HepG2 (cell line): Measurements from ENCODE around the gene ZNF48. TPM values are rescaled to one million over a fixed set of nuclear protein-coding genes. Genes with fewer than 3 reads are reported as not detected.

Experiments
- ATAC-seq: fragments of 200-7000 bp; cut with Tn5 transposase; 3 replicates; pipeline ENCODE4 v1.9.1; 2020; ENCODE audit warnings: mild to moderate bottlenecking, moderate library complexity
- BruUV-seq: library from RNA; stranded (reverse); fragments of 400-500 nt; replicated peaks from 2 replicates; lab custom pipeline; 2021; lab: Mats Ljungman, UMichigan
- CTCF ChIA-PET: fragments of 300-600 bp; formaldehyde crosslinking; extraction: SDS; loops from one replicate; lab custom pipeline; 2021; ENCODE audit warnings: low total read pairs, inconsistent platforms, low intra/inter-chr PET ratio; lab: Yijun Ruan, JAX
- POLR2A ChIA-PET: fragments of 350-600 bp; sonication (Branson Sonifier 250); formaldehyde crosslinking; loops from one replicate; lab custom pipeline; 2020; ENCODE audit warnings: antibody characterized with exemption, inconsistent platforms; lab: Yijun Ruan, JAX
- DNase-seq: peaks from one replicate; pipeline ENCODE4 v3.0.0-alpha.2; 2015; ENCODE audit warnings: low spot score
- FAIRE-seq: peaks from 3 replicates; lab custom pipeline; 2011; peaks lifted over from hg19 to GRCh38; lab: Jason Lieb, UNC
- H2AFZ ChIP-seq: one replicate; pipeline ENCODE4 v1.6.1; 2011; ENCODE audit warnings: low read length, inconsistent platforms
- H3K27ac ChIP-seq: fragments of 300-600 bp; 3 replicates; pipeline ENCODE4 v1.8.0; 2011; ENCODE audit warnings: mixed run types, mild to moderate bottlenecking, mixed read lengths, low read length, inconsistent platforms; ENCODE audit not compliant: insufficient read depth; ENCODE audit errors: extremely low read length
- H3K27me3 ChIP-seq, 2 experiments: fragments of 200-600 bp in 1 of 2; 2 replicates in 1 of 2; 3 replicates in 1 of 2; pipeline versions ENCODE4 v1.6.0 to v1.8.0; 2011; ENCODE audit warnings: low read length in 2 of 2, mild to moderate bottlenecking in 2 of 2, moderate library complexity in 2 of 2, inconsistent platforms in 1 of 2; ENCODE audit not compliant: insufficient read depth in 2 of 2, control insufficient read depth in 1 of 2
- H3K36me3 ChIP-seq, 2 experiments: fragments of 200-600 bp in 1 of 2; replicated peaks in 1 of 2; 2 replicates in 1 of 2; 3 replicates in 1 of 2; pipeline versions ENCODE4 v1.5.1 to v1.8.0; 2011; ENCODE audit warnings: low read length in 2 of 2, inconsistent platforms in 1 of 2; ENCODE audit not compliant: insufficient read depth in 2 of 2, control insufficient read depth in 1 of 2
- H3K4me1 ChIP-seq: 2 replicates; pipeline ENCODE4 v1.5.1; 2012; ENCODE audit warnings: low read length, inconsistent platforms; ENCODE audit not compliant: insufficient read depth
- H3K4me2 ChIP-seq: 2 replicates; pipeline ENCODE4 v1.6.0; 2011; ENCODE audit warnings: low read depth, low read length, inconsistent platforms
- H3K4me3 ChIP-seq, 3 experiments: fragments of 200-600 bp in 1 of 3; sonication (generic), shearing (Covaris generic) in 1 of 3; replicated peaks in 1 of 3; 2 replicates each; pipeline ENCODE4 v1.5.1; 2011 to 2016; ENCODE audit warnings: low read length in 3 of 3, inconsistent platforms in 2 of 3, low read depth in 2 of 3, mild to moderate bottlenecking in 2 of 3, control low read depth in 1 of 3, mixed read lengths in 1 of 3; ENCODE audit not compliant: insufficient read depth in 1 of 3
- H3K79me2 ChIP-seq: one replicate; pipeline ENCODE4 v1.6.1; 2011; ENCODE audit warnings: low read length, inconsistent platforms; ENCODE audit not compliant: insufficient read depth
- H3K9ac ChIP-seq: 2 replicates; pipeline ENCODE4 v1.6.0; 2011; ENCODE audit warnings: mild to moderate bottlenecking, low read depth, low read length, inconsistent platforms; ENCODE audit not compliant: insufficient read depth
- H3K9me3 ChIP-seq: 2 replicates; pipeline ENCODE4 v1.5.1; 2012; ENCODE audit warnings: mild to moderate bottlenecking, low read length
- H4K20me1 ChIP-seq: 2 replicates; pipeline ENCODE4 v1.6.0; 2011; ENCODE audit warnings: inconsistent platforms, mild to moderate bottlenecking, low read length, moderate library complexity; ENCODE audit not compliant: insufficient read depth
- JUN ChIP-seq: sonication (generic); formaldehyde crosslinking; IDR thresholded peaks from 2 replicates; pipeline ENCODE4 v1.4.0; 2020; ENCODE audit warnings: mild to moderate bottlenecking, missing genetic modification reagents
- ZHX1 ChIP-seq: sonication (generic); formaldehyde crosslinking; IDR thresholded peaks from 2 replicates; pipeline ENCODE4 v1.8.1; 2022; ENCODE audit warnings: low read depth, mild to moderate bottlenecking, missing genetic modification reagents
- ZNF121 ChIP-seq: sonication (generic); formaldehyde crosslinking; IDR thresholded peaks from 2 replicates; pipeline ENCODE4 v1.5.0; 2020; ENCODE audit warnings: mild to moderate bottlenecking, missing genetic modification reagents
- ZNF784 ChIP-seq: sonication (generic); formaldehyde crosslinking; IDR thresholded peaks from 2 replicates; pipeline ENCODE4 v1.5.1; 2020; ENCODE audit warnings: missing genetic modification reagents, mild to moderate bottlenecking, borderline replicate concordance
- WGBS: methylation state at CpG from one replicate; pipeline ENCODE4 v1.1.6; 2017; ENCODE audit warnings: low lambda C conversion rate; 5-methylcytosine and 5-hydroxymethylcytosine counted together
- in situ Hi-C: cut with HindIII; loops from 2 replicates; pipeline ENCODE4 v1.10.0; 2017; ENCODE audit warnings: low pct_unique_long_range_greater_than_20kb; ENCODE audit not compliant: extremely low pct_ligation_motif_present
- intact Hi-C: fragments of 100-400 bp; cut with micrococcal nuclease; formaldehyde crosslinking; loops from one replicate; pipeline ENCODE4 v1.10.0; 2022; ENCODE audit not compliant: unreplicated experiment
- polyA plus RNA-seq, 8 experiments: library from polyadenylated mRNA; depleted of rRNA in 3 of 8; stranded (reverse) in 7 of 8; unstranded in 1 of 8; fragments of >200 nt; fragmentation: Illumina TruSeq in 4 of 8; extraction: Trizol in 4 of 8; gene quantifications; 2 replicates each; pipeline versions ENCODE4 v1.2.1 to v1.2.3, GENCODE V29; 2011 to 2016; ENCODE audit warnings: low read depth in 4 of 8, missing spikeins in 1 of 8, mixed read lengths in 1 of 8; ENCODE audit not compliant: insufficient read depth in 1 of 8
- total RNA-seq, 5 experiments: library from RNA; depleted of rRNA; stranded (reverse); fragments of >200 nt; fragmentation: Illumina TruSeq; extraction: Trizol; gene quantifications; 2 replicates each; pipeline ENCODE4 v1.2.3, GENCODE V29; 2016; ENCODE audit warnings: low read depth in 1 of 5

Gene ZNF48
- total and polyA plus RNA-seq, 2 of the 13 experiments (the other 11 are each of a cell fraction or from before 2014, with no cell fraction given): 9.9 to 12.3 TPM

GRCh38 chr16:30372038-30372712, 23.0 kb upstream of the ZNF48 start:
- CTCF ChIA-PET: no interaction called here
- no peak for TF ChIP-seq JUN (CRISPR knock-in tag)
- no peak for TF ChIP-seq ZHX1 (CRISPR knock-in tag)
- TF ChIP-seq ZNF784 (CRISPR knock-in tag): no peak
- no peak for TF ChIP-seq ZNF121 (CRISPR knock-in tag)
- H3K9me3 ChIP-seq: no peaks in the 10 kb centered on the region
- in situ Hi-C loops (no loop called here), intact Hi-C loops (no loop called here)
- no peak for ATAC-seq
- no peak overlapping the region for H3K27ac ChIP-seq
- no peaks in the 10 kb centered on the region for H3K36me3 ChIP-seq
- H3K79me2 ChIP-seq: peaks cover 25% of the 10 kb centered on the region
- peak overlapping the region; percentile 73 for H2AFZ ChIP-seq
- peak overlapping the region in 1 of 3 experiments; percentile 74; a peak in 1 of 6 replicates for H3K4me3 ChIP-seq
- DNase-seq: no peak
- H3K4me1 ChIP-seq: peaks cover 46% of the 10 kb centered on the region
- no peak for FAIRE-seq
- POLR2A ChIA-PET: interaction anchor here (1.3 to 4.7 kb wide), 6 partner anchors 10 to 37 kb away, joined by 4 to 94 read pairs (median 18); partner anchors contain the start of genes CD2BP2, SEPTIN1, ZNF48 and ZNF771
- peaks cover 20% of the 10 kb centered on the region; the same call in 1 of the 2 replicates for H4K20me1 ChIP-seq
- peak overlapping the region; percentile 85 for H3K4me2 ChIP-seq
- peak overlapping the region; percentile 0; the same call in 1 of the 2 replicates for H3K9ac ChIP-seq
- BruUV-seq: no TSS peak
- WGBS: 46% methylated on average over 6 of the region's 6 CpGs
- no peaks in the 10 kb centered on the region; a peak in 1 of 5 replicates for H3K27me3 ChIP-seq
